WTC11 (cell line): ENCODE data around the gene VAMP7. TPM values are rescaled to one million over a fixed set of nuclear protein-coding genes. Genes with fewer than 3 reads are reported as not detected.
"Not testable (repeated sequence)": the region's sequence is repeated elsewhere in the genome, so short reads cannot be mapped to it uniquely, and the experiment has no call there.

Experiments
- ATAC-seq: fragments of 200-7000 bp; cut with Tn5 transposase; 2 replicates; pipeline ENCODE4 v1.10.0; 2021; ENCODE audit warnings: mild to moderate bottlenecking, moderate library complexity
- CTCF ChIA-PET: fragments of 300-600 bp; sonication (Branson Sonifier 250); formaldehyde crosslinking; loops from one replicate; lab custom pipeline; 2021; ENCODE audit warnings: antibody characterized with exemption; lab: Charles Lee
- POLR2A ChIA-PET: fragments of 350-600 bp; sonication (Branson Sonifier 250); formaldehyde crosslinking; loops from one replicate; lab custom pipeline; 2021; ENCODE audit warnings: antibody characterized with exemption; lab: Charles Lee
- DNase-seq: peaks from one replicate; pipeline ENCODE4 v3.0.0; 2021; ENCODE audit warnings: low spot score
- H3K27ac Mint-ChIP-seq: 2 replicates; pipeline ENCODE4 v1.8.0; 2021; ENCODE audit warnings: mixed read lengths
- H3K27me3 Mint-ChIP-seq: 2 replicates; pipeline ENCODE4 v1.8.0; 2021; ENCODE audit warnings: low read depth, mild to moderate bottlenecking, moderate library complexity, mixed read lengths
- H3K36me3 Mint-ChIP-seq: 2 replicates; pipeline ENCODE4 v1.8.0; 2021; ENCODE audit warnings: mixed read lengths
- H3K4me1 Mint-ChIP-seq: 2 replicates; pipeline ENCODE4 v1.8.0; 2022; ENCODE audit warnings: mixed read lengths
- H3K4me3 Mint-ChIP-seq: 2 replicates; pipeline ENCODE4 v1.8.0; 2021; ENCODE audit warnings: mild to moderate bottlenecking, moderate library complexity, mixed read lengths
- H3K9me3 Mint-ChIP-seq: 2 replicates; pipeline ENCODE4 v1.8.0; 2021; ENCODE audit warnings: mixed read lengths
- ATF6 ChIP-seq: sonication (generic); formaldehyde crosslinking; IDR thresholded peaks from 2 replicates; pipeline ENCODE4 v1.8.1; 2023; ENCODE audit warnings: mild to moderate bottlenecking, missing genetic modification reagents
- CREB1 ChIP-seq: sonication (generic); formaldehyde crosslinking; IDR thresholded peaks from 2 replicates; pipeline ENCODE4 v1.8.0; 2023; ENCODE audit warnings: mild to moderate bottlenecking, missing genetic modification reagents
- CREM ChIP-seq: sonication (generic); formaldehyde crosslinking; IDR thresholded peaks from 2 replicates; pipeline ENCODE4 v1.8.1; 2022; ENCODE audit warnings: mild to moderate bottlenecking, missing genetic modification reagents, moderate library complexity
- FOXK1 ChIP-seq: sonication (generic); formaldehyde crosslinking; IDR thresholded peaks from 2 replicates; pipeline ENCODE4 v1.8.0; 2022; ENCODE audit warnings: mild to moderate bottlenecking, moderate library complexity, missing genetic modification reagents
- GRHL2 ChIP-seq: fragments of 250-450 bp; sonication (Bioruptor Pico); IDR thresholded peaks from 2 replicates; pipeline ENCODE4 v1.8.0; 2022; ENCODE audit warnings: mild to moderate bottlenecking, moderate library complexity; ENCODE audit not compliant: insufficient replicate concordance, severe bottlenecking
- HMGA2 ChIP-seq: fragments of 250-450 bp; sonication (Bioruptor Pico); IDR thresholded peaks from 2 replicates; pipeline ENCODE4 v1.4.0; 2021; ENCODE audit warnings: mild to moderate bottlenecking, moderate library complexity
- IRF2 ChIP-seq: sonication (generic); formaldehyde crosslinking; IDR thresholded peaks from 2 replicates; pipeline ENCODE4 v1.8.0; 2022; ENCODE audit warnings: low read depth, missing genetic modification reagents, borderline replicate concordance
- NR2C2 ChIP-seq: sonication (generic); formaldehyde crosslinking; IDR thresholded peaks from 2 replicates; pipeline ENCODE4 v1.8.0; 2022; ENCODE audit warnings: mild to moderate bottlenecking, missing genetic modification reagents
- OVOL2 ChIP-seq: fragments of 250-450 bp; sonication (Bioruptor Pico); IDR thresholded peaks from 2 replicates; pipeline ENCODE4 v1.9.0; 2021; ENCODE audit warnings: mild to moderate bottlenecking, borderline replicate concordance
- TCF7 ChIP-seq: sonication (generic); formaldehyde crosslinking; IDR thresholded peaks from 2 replicates; pipeline ENCODE4 v1.8.0; 2022; ENCODE audit warnings: mild to moderate bottlenecking, low read depth, missing genetic modification reagents, moderate library complexity
- TEAD4 ChIP-seq: sonication (generic); formaldehyde crosslinking; IDR thresholded peaks from 2 replicates; pipeline ENCODE4 v1.8.0; 2022; ENCODE audit warnings: mild to moderate bottlenecking, missing genetic modification reagents
- ZNF121 ChIP-seq: sonication (generic); formaldehyde crosslinking; IDR thresholded peaks from 2 replicates; pipeline ENCODE4 v1.8.0; 2023; ENCODE audit warnings: missing genetic modification reagents
- ZNF219 ChIP-seq: sonication (generic); formaldehyde crosslinking; IDR thresholded peaks from 2 replicates; pipeline ENCODE4 v1.8.0; 2023; ENCODE audit warnings: missing genetic modification reagents, mild to moderate bottlenecking, borderline replicate concordance
- ZNF281 ChIP-seq: sonication (generic); formaldehyde crosslinking; IDR thresholded peaks from 2 replicates; pipeline ENCODE4 v1.8.0; 2023; ENCODE audit warnings: mild to moderate bottlenecking, missing genetic modification reagents
- ZNF396 ChIP-seq: fragments of 250-450 bp; sonication (Bioruptor Pico); IDR thresholded peaks from 2 replicates; pipeline ENCODE4 v1.8.0; 2021; ENCODE audit warnings: mild to moderate bottlenecking, moderate library complexity, borderline replicate concordance
- total RNA-seq: library from RNA; stranded (reverse); gene quantifications from 3 replicates; pipeline ENCODE4 v1.2.3, GENCODE V29; 2021
- TF ChIP-seq, protein P1 (sequence below): fragments of 250-450 bp; sonication (Bioruptor Pico); IDR thresholded peaks from 2 replicates; pipeline ENCODE4 v1.9.0; 2021; ENCODE audit warnings: moderate library complexity, mild to moderate bottlenecking, inconsistent platforms, borderline replicate concordance
- TF ChIP-seq, protein P2 (sequence below): sonication (generic); formaldehyde crosslinking; IDR thresholded peaks from 2 replicates; pipeline ENCODE4 v1.8.1; 2022; ENCODE audit warnings: low read depth, missing genetic modification reagents, borderline replicate concordance
- TF ChIP-seq, protein P3 (sequence below): sonication (generic); formaldehyde crosslinking; IDR thresholded peaks from 2 replicates; pipeline ENCODE4 v1.8.0; 2022; ENCODE audit warnings: mild to moderate bottlenecking, missing genetic modification reagents

Gene VAMP7
- total RNA-seq, 1 experiment from 2014 or later = 22.1 TPM

GRCh38 chrX:155983326-155983725 is 102.2 kb downstream of the VAMP7 start:
- H3K27me3 Mint-ChIP-seq = peaks cover 11% of the 10 kb centered on the region
- no peak for ATAC-seq
- peaks cover 44% of the 10 kb centered on the region for H3K9me3 Mint-ChIP-seq
- CTCF ChIA-PET = no interaction called here
- no peak overlapping the region for H3K27ac Mint-ChIP-seq
- H3K36me3 Mint-ChIP-seq = peaks cover 23% of the 10 kb centered on the region
- H3K4me3 Mint-ChIP-seq = no peak overlapping the region
- H3K4me1 Mint-ChIP-seq = no peaks in the 10 kb centered on the region
- TF ChIP-seq ZNF219 = no peak
- no peak for TF ChIP-seq NR2C2 (CRISPR knock-in tag)
- TF ChIP-seq TEAD4 = no peak
- TF ChIP-seq, protein P1, sequence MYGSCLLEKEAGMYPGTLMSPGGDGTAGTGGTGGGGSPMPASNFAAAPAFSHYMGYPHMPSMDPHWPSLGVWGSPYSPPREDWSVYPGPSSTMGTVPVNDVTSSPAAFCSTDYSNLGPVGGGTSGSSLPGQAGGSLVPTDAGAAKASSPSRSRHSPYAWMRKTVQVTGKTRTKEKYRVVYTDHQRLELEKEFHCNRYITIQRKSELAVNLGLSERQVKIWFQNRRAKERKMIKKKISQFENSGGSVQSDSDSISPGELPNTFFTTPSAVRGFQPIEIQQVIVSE = no peak
- TF ChIP-seq CREB1 (CRISPR knock-in tag) = no peak
- TF ChIP-seq, protein P2, sequence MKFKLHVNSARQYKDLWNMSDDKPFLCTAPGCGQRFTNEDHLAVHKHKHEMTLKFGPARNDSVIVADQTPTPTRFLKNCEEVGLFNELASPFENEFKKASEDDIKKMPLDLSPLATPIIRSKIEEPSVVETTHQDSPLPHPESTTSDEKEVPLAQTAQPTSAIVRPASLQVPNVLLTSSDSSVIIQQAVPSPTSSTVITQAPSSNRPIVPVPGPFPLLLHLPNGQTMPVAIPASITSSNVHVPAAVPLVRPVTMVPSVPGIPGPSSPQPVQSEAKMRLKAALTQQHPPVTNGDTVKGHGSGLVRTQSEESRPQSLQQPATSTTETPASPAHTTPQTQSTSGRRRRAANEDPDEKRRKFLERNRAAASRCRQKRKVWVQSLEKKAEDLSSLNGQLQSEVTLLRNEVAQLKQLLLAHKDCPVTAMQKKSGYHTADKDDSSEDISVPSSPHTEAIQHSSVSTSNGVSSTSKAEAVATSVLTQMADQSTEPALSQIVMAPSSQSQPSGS (CRISPR knock-in tag) = no peak
- TF ChIP-seq FOXK1 (CRISPR knock-in tag) = no peak
- no peak for TF ChIP-seq TCF7 (CRISPR knock-in tag)
- TF ChIP-seq IRF2 (CRISPR knock-in tag) = no peak
- TF ChIP-seq CREM (CRISPR knock-in tag) = no peak
- no peak for TF ChIP-seq ATF6 (CRISPR knock-in tag)
- TF ChIP-seq ZNF121 (CRISPR knock-in tag) = no peak
- no peak for TF ChIP-seq ZNF396 (CRISPR knock-in tag)
- no peak for TF ChIP-seq OVOL2
- POLR2A ChIA-PET = no interaction called here
- DNase-seq = no peak

- H3K36me3 Mint-ChIP-seq = peaks cover 25% of the 10 kb centered on the region
- no peak overlapping the region for H3K27ac Mint-ChIP-seq
- peaks cover 49% of the 10 kb centered on the region for H3K9me3 Mint-ChIP-seq
- ChIA-PET POLR2A (no interaction called here), CTCF (no interaction called here)
- TF ChIP-seq GRHL2 (CRISPR knock-in tag) = no peak
- TF ChIP-seq, protein P1 = no peak
- TF ChIP-seq, protein P3, sequence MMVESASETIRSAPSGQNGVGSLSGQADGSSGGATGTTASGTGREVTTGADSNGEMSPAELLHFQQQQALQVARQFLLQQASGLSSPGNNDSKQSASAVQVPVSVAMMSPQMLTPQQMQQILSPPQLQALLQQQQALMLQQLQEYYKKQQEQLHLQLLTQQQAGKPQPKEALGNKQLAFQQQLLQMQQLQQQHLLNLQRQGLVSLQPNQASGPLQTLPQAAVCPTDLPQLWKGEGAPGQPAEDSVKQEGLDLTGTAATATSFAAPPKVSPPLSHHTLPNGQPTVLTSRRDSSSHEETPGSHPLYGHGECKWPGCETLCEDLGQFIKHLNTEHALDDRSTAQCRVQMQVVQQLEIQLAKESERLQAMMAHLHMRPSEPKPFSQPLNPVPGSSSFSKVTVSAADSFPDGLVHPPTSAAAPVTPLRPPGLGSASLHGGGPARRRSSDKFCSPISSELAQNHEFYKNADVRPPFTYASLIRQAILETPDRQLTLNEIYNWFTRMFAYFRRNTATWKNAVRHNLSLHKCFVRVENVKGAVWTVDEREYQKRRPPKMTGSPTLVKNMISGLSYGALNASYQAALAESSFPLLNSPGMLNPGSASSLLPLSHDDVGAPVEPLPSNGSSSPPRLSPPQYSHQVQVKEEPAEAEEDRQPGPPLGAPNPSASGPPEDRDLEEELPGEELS (CRISPR knock-in tag) = no peak
- no peak for TF ChIP-seq ZNF281 (CRISPR knock-in tag)
- TF ChIP-seq HMGA2 = no peak
- ATAC-seq = no peak
- H3K4me1 Mint-ChIP-seq = no peaks in the 10 kb centered on the region
- no peak overlapping the region for H3K4me3 Mint-ChIP-seq
- no peak for DNase-seq
- H3K27me3 Mint-ChIP-seq = peaks cover 15% of the 10 kb centered on the region
These were observed 104.1 kb downstream of the VAMP7 start for GRCh38 chrX:155985208-155985607.

- Mint-ChIP-seq H3K9me3 (peaks cover 45% of the 10 kb centered on the region), H3K27me3 (peaks cover 13% of the 10 kb centered on the region), H3K36me3 (peaks cover 34% of the 10 kb centered on the region)
- H3K27ac Mint-ChIP-seq, H3K4me1 Mint-ChIP-seq, H3K4me3 Mint-ChIP-seq, POLR2A ChIA-PET, CTCF ChIA-PET, ATAC-seq, DNase-seq: not testable (repeated sequence)
These were observed 105.8 kb downstream of the VAMP7 start for GRCh38 chrX:155986995-155987394.
